NB4 (cell line): ENCODE data around the gene SMYD3.

ENCODE experiments used
- POLR2A ChIP-seq: IDR thresholded peaks from 2 replicates; pipeline ENCODE4 v1.6.1; 2011; ENCODE audit warnings: mild to moderate bottlenecking; ENCODE audit not compliant: insufficient read length; ENCODE audit errors: extremely low read depth
- TF ChIP-seq, protein P1 (sequence below): IDR thresholded peaks from one replicate; pipeline ENCODE4 v1.5.1; 2012; ENCODE audit warnings: low read depth, low read length

DNA sequence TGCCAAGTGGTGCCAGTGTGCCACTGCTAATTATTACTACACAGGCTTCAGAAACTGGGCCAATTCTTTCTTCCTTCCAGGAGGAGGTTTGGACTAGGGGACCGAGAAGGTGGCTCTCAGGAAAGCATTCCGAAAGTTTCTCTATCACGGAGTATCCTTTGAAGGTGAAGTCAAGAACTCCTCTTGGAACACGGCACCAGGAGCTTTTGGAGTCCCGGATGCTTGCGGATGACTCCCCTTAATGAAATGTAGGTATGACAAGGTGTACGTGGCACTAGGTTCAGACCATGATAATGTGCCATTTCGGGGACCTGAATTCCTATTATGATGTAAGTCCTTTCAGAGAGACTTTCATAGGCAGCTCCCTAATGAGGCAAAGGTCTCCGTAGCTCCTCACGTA is 718.2 kb downstream of the SMYD3 start:
- TF ChIP-seq, protein P1, sequence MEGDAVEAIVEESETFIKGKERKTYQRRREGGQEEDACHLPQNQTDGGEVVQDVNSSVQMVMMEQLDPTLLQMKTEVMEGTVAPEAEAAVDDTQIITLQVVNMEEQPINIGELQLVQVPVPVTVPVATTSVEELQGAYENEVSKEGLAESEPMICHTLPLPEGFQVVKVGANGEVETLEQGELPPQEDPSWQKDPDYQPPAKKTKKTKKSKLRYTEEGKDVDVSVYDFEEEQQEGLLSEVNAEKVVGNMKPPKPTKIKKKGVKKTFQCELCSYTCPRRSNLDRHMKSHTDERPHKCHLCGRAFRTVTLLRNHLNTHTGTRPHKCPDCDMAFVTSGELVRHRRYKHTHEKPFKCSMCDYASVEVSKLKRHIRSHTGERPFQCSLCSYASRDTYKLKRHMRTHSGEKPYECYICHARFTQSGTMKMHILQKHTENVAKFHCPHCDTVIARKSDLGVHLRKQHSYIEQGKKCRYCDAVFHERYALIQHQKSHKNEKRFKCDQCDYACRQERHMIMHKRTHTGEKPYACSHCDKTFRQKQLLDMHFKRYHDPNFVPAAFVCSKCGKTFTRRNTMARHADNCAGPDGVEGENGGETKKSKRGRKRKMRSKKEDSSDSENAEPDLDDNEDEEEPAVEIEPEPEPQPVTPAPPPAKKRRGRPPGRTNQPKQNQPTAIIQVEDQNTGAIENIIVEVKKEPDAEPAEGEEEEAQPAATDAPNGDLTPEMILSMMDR: no peak
- TF ChIP-seq POLR2A: no peak
